ENCODE data around the gene KLF13.

KLF13 gene

DNA sequence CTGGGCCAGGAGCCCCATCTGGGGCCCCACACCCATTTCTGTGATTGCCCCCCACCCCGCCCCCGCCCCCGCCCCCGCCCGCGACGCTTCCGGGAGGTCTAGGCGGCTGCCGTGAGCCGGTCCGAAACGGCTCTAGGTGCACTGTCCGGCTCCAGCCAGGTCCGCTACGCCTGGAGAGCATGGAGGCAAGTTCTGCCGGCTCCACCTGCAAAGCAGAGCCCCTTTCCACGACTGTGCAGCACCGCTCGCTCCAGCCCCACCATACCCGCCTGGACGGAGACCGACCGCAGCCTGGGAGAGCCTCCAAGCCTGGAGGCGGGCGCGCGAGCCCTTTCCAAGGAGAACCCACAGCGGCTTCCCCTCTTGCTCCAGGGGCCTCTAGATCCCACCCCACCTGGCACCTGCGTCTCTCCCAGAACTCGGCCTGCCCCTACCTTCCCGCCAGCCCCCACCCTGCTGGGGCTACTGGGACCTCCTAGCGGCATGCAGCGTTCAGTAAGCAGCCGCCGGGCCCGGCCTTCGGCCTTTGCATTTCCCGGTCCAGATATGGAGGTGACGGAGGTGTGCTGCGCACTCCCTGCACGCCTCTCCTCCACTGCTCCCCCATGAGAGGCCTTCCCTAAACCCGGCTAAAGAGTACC lies 66.2 kb downstream of the KLF13 start:
- Histone ChIP-seq H3K27ac (ENCODE audit: insufficient read depth in 1 of 2, low read depth in 1 of 2, low read length in 2 of 2, poor library complexity in 1 of 2, severe bottlenecking in 2 of 2) (no peak overlapping the region), H3K4me1 (ENCODE audit: control extremely low read depth in 1 of 4, control insufficient read depth in 4 of 4, insufficient read depth in 4 of 4, low read length in 3 of 4) (peaks cover 0 to 25% (median 21%) of the 10 kb centered on the region in 4 experiments), H3K36me3 (ENCODE audit: control insufficient read depth in 4 of 4, insufficient read depth in 4 of 4, low read length in 3 of 4) (no peaks in the 10 kb centered on the region), H3K9me3 (ENCODE audit: control extremely low read depth in 1 of 5, control insufficient read depth in 4 of 5, insufficient read depth in 2 of 5, low read depth in 1 of 5, low read length in 4 of 5) (peaks cover 0 to 5% (median 0%) of the 10 kb centered on the region in 5 experiments), H3K4me3 (ENCODE audit: control insufficient read depth in 1 of 7, extremely low read depth in 1 of 7, insufficient read depth in 4 of 7, low read depth in 2 of 7, low read length in 6 of 7) (peak overlapping the region; percentile 30 to 83 (median 65)), H3K27me3 (replicated peaks in 2 of 5; ENCODE audit: control insufficient read depth in 4 of 5, insufficient read depth in 5 of 5, low read length in 4 of 5) (peaks cover 0 to 36% (median 7%) of the 10 kb centered on the region in 5 experiments)
- ChIA-PET CTCF (interaction anchor here (2.2 kb wide), 1 partner anchor 42 kb away, joined by 7 read pairs; no protein-coding TSS in a partner anchor), POLR2A (interaction anchor here (1.2 kb wide), 1 partner anchor 66 kb away, joined by 3 read pairs; no protein-coding TSS in a partner anchor)
- DNase-seq = peak in 1 of 3 donors; percentile 31
- WGBS (ENCODE audit: insufficient coverage) = 2% methylated on average over 20 of the region's 43 CpGs

DNA sequence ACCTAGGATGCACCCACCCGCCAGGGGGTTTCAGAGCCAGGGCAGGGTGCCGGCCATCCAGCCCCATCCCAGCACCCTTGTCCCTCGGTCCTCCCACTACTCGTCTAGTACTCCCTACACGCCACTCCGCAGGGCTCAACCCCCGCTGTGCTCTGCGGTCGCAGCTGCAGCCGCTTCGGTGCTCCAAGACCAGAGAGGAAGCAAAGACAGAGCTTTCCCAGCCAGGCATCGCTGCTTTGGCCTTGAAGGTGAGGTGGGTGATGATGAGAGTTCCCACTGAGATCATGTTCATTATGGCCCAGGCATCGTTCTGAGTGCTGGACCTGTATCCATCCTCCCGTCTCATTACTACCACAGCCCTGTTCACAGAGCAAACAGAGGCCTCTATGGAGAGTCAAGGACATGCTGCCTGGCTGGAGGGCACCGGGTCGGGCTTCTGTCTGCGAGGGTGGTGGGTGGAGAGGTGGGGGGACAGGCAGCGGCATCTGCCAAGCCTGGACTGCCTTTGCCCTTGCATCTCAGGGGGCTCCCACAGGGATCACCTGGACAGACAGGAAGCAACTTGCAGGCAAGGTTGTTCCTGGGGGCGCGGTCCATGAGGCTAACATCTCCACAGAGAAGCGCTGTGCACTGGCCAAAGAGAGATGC lies 66.9 kb downstream of the KLF13 start:
- Histone ChIP-seq H3K27me3 (replicated peaks in 2 of 5; ENCODE audit: control insufficient read depth in 4 of 5, insufficient read depth in 5 of 5, low read length in 4 of 5) (peaks cover 0 to 36% (median 7%) of the 10 kb centered on the region in 5 experiments), H3K36me3 (ENCODE audit: control insufficient read depth in 4 of 4, insufficient read depth in 4 of 4, low read length in 3 of 4) (no peaks in the 10 kb centered on the region), H3K4me3 (ENCODE audit: control insufficient read depth in 1 of 7, extremely low read depth in 1 of 7, insufficient read depth in 4 of 7, low read depth in 2 of 7, low read length in 6 of 7) (peak overlapping the region in 2 of 7 experiments; percentile 69 to 83), H3K27ac (ENCODE audit: insufficient read depth in 1 of 2, low read depth in 1 of 2, low read length in 2 of 2, poor library complexity in 1 of 2, severe bottlenecking in 2 of 2) (no peak overlapping the region), H3K9me3 (ENCODE audit: control extremely low read depth in 1 of 5, control insufficient read depth in 4 of 5, insufficient read depth in 2 of 5, low read depth in 1 of 5, low read length in 4 of 5) (peaks cover 0 to 5% (median 0%) of the 10 kb centered on the region in 5 experiments), H3K4me1 (ENCODE audit: control extremely low read depth in 1 of 4, control insufficient read depth in 4 of 4, insufficient read depth in 4 of 4, low read length in 3 of 4) (peaks cover 0 to 24% (median 20%) of the 10 kb centered on the region in 4 experiments)
- peak in 2 of 3 donors; percentile 32 to 42 for DNase-seq
- 80% methylated on average over 7 of the region's 21 CpGs for WGBS (ENCODE audit: insufficient coverage)
- CTCF ChIA-PET = interaction anchor here (0.6 kb wide), 1 partner anchor 474 kb away, joined by 3 read pairs; no protein-coding TSS in a partner anchor
- POLR2A ChIA-PET = no interaction called here

DNA sequence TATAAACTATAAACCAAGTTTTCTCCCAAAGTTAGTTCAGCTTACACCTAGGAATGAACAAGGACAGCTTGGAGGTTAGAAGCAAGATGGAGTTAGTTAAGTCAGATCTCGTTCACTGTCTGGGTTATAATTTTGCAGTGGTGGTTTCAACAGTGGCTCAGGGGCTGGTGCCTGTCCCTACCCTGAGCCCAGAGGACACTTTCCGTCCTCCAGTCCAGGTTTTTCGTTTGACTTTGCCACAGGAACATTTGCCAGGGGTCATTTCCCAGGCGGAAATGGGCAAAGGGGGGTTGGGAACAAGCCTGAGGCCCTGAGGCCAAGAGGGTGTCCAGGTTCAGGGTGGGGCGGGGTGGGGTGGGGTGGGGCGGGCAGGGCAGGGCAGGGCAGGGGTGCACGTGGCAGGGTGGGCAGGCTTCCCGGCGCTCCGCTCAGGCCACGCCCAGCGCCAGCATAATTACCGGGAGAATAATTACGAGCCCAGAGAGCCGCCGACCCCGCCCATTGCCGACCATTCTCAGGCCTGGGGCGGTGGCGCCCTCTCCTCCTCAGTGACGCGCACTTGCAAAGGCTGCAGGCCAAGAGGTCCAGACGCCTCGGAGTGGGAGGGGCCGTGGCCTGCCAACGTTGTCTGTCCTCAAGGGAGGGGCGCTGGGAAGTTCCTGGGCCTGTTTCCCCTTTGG lies 70.4 kb downstream of the KLF13 start:
- CTCF ChIA-PET = interaction anchor here (1.1 to 3.1 kb wide), 3 partner anchors 9 to 38 kb away, joined by 3 to 12 read pairs (median 4); no protein-coding TSS in a partner anchor
- POLR2A ChIA-PET = no interaction called here
- Histone ChIP-seq H3K9me3 (ENCODE audit: control extremely low read depth in 1 of 5, control insufficient read depth in 4 of 5, insufficient read depth in 2 of 5, low read depth in 1 of 5, low read length in 4 of 5) (no peaks in the 10 kb centered on the region), H3K36me3 (ENCODE audit: control insufficient read depth in 4 of 4, insufficient read depth in 4 of 4, low read length in 3 of 4) (no peaks in the 10 kb centered on the region), H3K27ac (ENCODE audit: insufficient read depth in 1 of 2, low read depth in 1 of 2, low read length in 2 of 2, poor library complexity in 1 of 2, severe bottlenecking in 2 of 2) (no peak overlapping the region), H3K4me1 (ENCODE audit: control extremely low read depth in 1 of 4, control insufficient read depth in 4 of 4, insufficient read depth in 4 of 4, low read length in 3 of 4) (peaks cover 0 to 19% (median 16%) of the 10 kb centered on the region in 4 experiments), H3K27me3 (replicated peaks in 2 of 5; ENCODE audit: control insufficient read depth in 4 of 5, insufficient read depth in 5 of 5, low read length in 4 of 5) (peaks cover 0 to 24% (median 7%) of the 10 kb centered on the region in 5 experiments), H3K4me3 (ENCODE audit: control insufficient read depth in 1 of 7, extremely low read depth in 1 of 7, insufficient read depth in 4 of 7, low read depth in 2 of 7, low read length in 6 of 7) (peak overlapping the region in 4 of 7 experiments; percentile 19 to 54 (median 27))
- peak; percentile 29 to 55 (median 36) for DNase-seq
- 14% methylated on average over 20 of the region's 27 CpGs for WGBS (ENCODE audit: insufficient coverage)

DNA sequence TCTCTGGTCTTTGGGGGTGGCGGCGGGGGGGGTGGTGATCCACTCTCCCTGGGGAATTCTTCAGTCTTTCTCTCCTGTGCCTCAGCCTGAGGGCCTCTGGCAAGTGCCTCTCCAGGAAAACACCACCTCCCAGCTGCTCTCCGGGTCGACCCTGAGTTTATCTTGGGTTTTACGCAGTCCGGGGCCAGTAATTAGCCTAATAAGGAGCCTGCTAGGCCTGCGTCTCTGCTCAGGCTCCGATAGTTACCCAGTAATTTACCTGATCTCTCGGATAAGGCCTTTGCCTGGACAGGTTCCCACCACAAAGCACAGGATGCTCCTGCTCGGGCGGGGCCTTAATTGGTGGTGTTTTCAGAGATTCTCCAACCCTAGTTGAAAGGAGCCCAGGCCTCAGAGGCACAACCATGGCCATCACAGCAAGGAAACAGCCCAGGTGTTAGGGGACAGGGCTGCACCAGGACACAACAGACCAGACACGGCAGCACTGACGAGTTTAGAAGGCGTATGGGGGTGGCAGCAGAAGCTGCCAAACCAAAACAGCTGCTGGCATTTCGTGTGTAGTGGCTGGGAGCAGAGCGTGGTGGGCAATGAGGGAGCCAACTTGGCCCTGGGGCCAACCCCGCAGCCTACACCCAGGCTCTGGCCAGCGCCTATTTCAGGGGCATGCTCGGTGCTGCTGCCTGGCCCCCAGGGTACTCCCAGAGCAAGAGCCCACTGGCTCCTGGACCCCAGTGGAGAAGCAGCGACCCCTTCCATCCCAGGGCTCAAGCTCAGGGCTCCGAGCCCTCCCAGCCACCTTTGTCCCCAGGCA lies 71.4 kb downstream of the KLF13 start:
- WGBS (ENCODE audit: insufficient coverage) = 90% methylated on average over 19 of the region's 21 CpGs
- no peak overlapping the region for H3K4me3 ChIP-seq (ENCODE audit: control insufficient read depth in 1 of 7, extremely low read depth in 1 of 7, insufficient read depth in 4 of 7, low read depth in 2 of 7, low read length in 6 of 7)
- H3K9me3 ChIP-seq (ENCODE audit: control extremely low read depth in 1 of 5, control insufficient read depth in 4 of 5, insufficient read depth in 2 of 5, low read depth in 1 of 5, low read length in 4 of 5) = no peaks in the 10 kb centered on the region
- CTCF ChIA-PET = interaction anchor here (1.2 to 3.1 kb wide), 2 partner anchors 20 to 36 kb away, joined by 3 to 12 read pairs; no protein-coding TSS in a partner anchor
- H3K27ac ChIP-seq (ENCODE audit: insufficient read depth in 1 of 2, low read depth in 1 of 2, low read length in 2 of 2, poor library complexity in 1 of 2, severe bottlenecking in 2 of 2) = no peak overlapping the region
- peaks cover 0 to 14% (median 3%) of the 10 kb centered on the region in 5 experiments for H3K27me3 ChIP-seq (replicated peaks in 2 of 5; ENCODE audit: control insufficient read depth in 4 of 5, insufficient read depth in 5 of 5, low read length in 4 of 5)
- H3K4me1 ChIP-seq (ENCODE audit: control extremely low read depth in 1 of 4, control insufficient read depth in 4 of 4, insufficient read depth in 4 of 4, low read length in 3 of 4) = peaks cover 0 to 11% (median 6%) of the 10 kb centered on the region in 4 experiments
- no peak for DNase-seq
- POLR2A ChIA-PET = no interaction called here
- H3K36me3 ChIP-seq (ENCODE audit: control insufficient read depth in 4 of 4, insufficient read depth in 4 of 4, low read length in 3 of 4) = no peaks in the 10 kb centered on the region

DNA sequence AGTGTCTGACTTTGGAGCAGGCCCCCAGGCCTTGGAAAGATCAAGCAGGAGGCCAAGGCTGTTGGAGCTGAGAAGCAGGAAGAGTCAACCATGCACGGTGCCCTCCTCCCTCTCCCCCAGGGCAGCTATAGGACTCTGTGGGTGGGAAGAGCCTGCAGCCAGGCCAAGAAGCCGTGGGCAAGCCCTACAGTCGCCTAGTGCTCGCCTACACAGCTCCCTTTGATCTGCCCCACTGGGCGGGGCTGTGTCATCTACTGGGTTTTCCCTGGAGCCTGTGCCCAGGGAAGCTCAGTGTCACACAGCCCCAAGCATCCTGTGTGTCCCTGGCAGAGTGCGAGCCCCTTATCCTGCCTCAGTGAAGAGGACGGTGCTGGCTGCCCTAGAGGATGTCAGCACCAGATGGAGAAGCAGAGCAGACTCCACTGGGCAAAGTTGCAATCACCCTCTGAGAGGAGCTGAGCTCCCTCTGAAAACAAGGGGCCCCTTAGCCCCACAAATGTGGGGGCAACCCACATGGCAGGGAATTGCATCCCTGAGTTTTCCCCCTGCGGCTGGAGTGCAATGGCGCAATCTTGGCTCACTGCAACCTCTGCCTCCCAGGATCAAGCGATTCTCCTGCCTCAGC lies 72.2 kb downstream of the KLF13 start:
- POLR2A ChIA-PET = no interaction called here
- no peak for DNase-seq
- CTCF ChIA-PET = interaction anchor here (1.2 to 1.4 kb wide), 2 partner anchors 20 to 21 kb away, joined by 3 read pairs; no protein-coding TSS in a partner anchor
- Histone ChIP-seq H3K27ac (ENCODE audit: insufficient read depth in 1 of 2, low read depth in 1 of 2, low read length in 2 of 2, poor library complexity in 1 of 2, severe bottlenecking in 2 of 2) (no peak overlapping the region), H3K4me1 (ENCODE audit: control extremely low read depth in 1 of 4, control insufficient read depth in 4 of 4, insufficient read depth in 4 of 4, low read length in 3 of 4) (peaks cover 0 to 7% (median 1%) of the 10 kb centered on the region in 4 experiments), H3K4me3 (ENCODE audit: control insufficient read depth in 1 of 7, extremely low read depth in 1 of 7, insufficient read depth in 4 of 7, low read depth in 2 of 7, low read length in 6 of 7) (no peak overlapping the region), H3K27me3 (replicated peaks in 2 of 5; ENCODE audit: control insufficient read depth in 4 of 5, insufficient read depth in 5 of 5, low read length in 4 of 5) (peaks cover 0 to 7% (median 2%) of the 10 kb centered on the region in 5 experiments), H3K36me3 (ENCODE audit: control insufficient read depth in 4 of 4, insufficient read depth in 4 of 4, low read length in 3 of 4) (no peaks in the 10 kb centered on the region), H3K9me3 (ENCODE audit: control extremely low read depth in 1 of 5, control insufficient read depth in 4 of 5, insufficient read depth in 2 of 5, low read depth in 1 of 5, low read length in 4 of 5) (no peaks in the 10 kb centered on the region)
- WGBS (ENCODE audit: insufficient coverage) = 87% methylated on average over 9 of the region's 10 CpGs

DNA sequence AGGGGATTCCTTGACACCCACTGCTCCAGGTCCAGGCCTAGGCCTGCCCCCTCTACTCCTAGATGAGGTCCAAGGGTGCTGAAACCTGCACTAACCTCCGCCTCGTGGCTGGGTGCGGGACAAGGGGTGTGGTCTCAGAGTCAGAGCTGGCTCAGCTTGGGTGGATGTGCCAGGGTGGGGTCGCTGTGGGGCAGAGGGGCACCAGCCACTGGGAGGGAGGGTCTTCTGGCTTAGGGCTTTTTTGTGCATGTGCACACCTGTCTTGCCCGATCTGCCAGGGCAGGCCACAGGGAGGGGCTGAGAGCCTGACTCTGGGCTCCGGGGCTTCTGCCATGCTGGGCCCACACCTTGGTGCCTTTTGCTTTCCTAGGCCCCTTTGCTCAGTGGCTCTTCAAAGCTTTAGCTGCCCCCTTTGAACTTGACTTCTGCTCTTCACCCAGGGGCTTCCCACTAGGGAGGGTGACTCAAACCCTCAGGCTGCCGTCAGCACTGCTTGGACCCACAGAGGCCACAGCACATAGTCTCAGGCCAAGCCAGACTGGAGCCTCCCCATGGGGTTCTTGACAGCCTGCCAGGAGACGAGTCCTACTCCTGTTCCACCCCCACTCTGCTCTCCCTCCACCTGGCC lies 73.0 kb downstream of the KLF13 start:
- H3K4me1 ChIP-seq (ENCODE audit: control extremely low read depth in 1 of 4, control insufficient read depth in 4 of 4, insufficient read depth in 4 of 4, low read length in 3 of 4) = peaks cover 0 to 8% (median 2%) of the 10 kb centered on the region in 4 experiments
- H3K9me3 ChIP-seq (ENCODE audit: control extremely low read depth in 1 of 5, control insufficient read depth in 4 of 5, insufficient read depth in 2 of 5, low read depth in 1 of 5, low read length in 4 of 5) = no peaks in the 10 kb centered on the region
- peaks cover 0 to 2% (median 0%) of the 10 kb centered on the region in 5 experiments for H3K27me3 ChIP-seq (replicated peaks in 2 of 5; ENCODE audit: control insufficient read depth in 4 of 5, insufficient read depth in 5 of 5, low read length in 4 of 5)
- no peak for DNase-seq
- ChIA-PET CTCF (interaction anchor here (1.4 kb wide), 1 partner anchor 19 kb away, joined by 3 read pairs; no protein-coding TSS in a partner anchor), POLR2A (no interaction called here)
- H3K36me3 ChIP-seq (ENCODE audit: control insufficient read depth in 4 of 4, insufficient read depth in 4 of 4, low read length in 3 of 4) = no peaks in the 10 kb centered on the region
- H3K27ac ChIP-seq (ENCODE audit: insufficient read depth in 1 of 2, low read depth in 1 of 2, low read length in 2 of 2, poor library complexity in 1 of 2, severe bottlenecking in 2 of 2) = no peak overlapping the region
- H3K4me3 ChIP-seq (ENCODE audit: control insufficient read depth in 1 of 7, extremely low read depth in 1 of 7, insufficient read depth in 4 of 7, low read depth in 2 of 7, low read length in 6 of 7) = no peak overlapping the region
- 95% methylated on average over 5 of the region's 8 CpGs for WGBS (ENCODE audit: insufficient coverage)
